GM12878 (cell line): ENCODE results near the gene FAM83G. TPM values are rescaled to one million over a fixed set of nuclear protein-coding genes. Genes with fewer than 3 reads are reported as not detected.

ENCODE experiments used
- ATAC-seq: fragments of 200-7000 bp; cut with Tn5 transposase; 3 replicates; pipeline ENCODE4 v1.9.1; 2020; ENCODE audit warnings: mild to moderate bottlenecking, moderate library complexity
- BruUV-seq: library from RNA; stranded (reverse); fragments of 400-500 nt; replicated peaks from 2 replicates; lab custom pipeline; 2021; lab: Mats Ljungman, UMichigan
- CTCF ChIA-PET: fragments of 300-600 bp; sonication (Branson Sonifier 250); formaldehyde crosslinking; extraction: SDS; loops from one replicate; lab custom pipeline; 2021; ENCODE audit warnings: inconsistent platforms; lab: Yijun Ruan, JAX
- POLR2A ChIA-PET: fragments of 350-600 bp; formaldehyde crosslinking; extraction: SDS; loops from one replicate; lab custom pipeline; 2021; ENCODE audit warnings: inconsistent platforms; lab: Charles Lee
- RAD21 ChIA-PET: fragments of 300-600 bp; sonication (Branson Sonifier 250); formaldehyde crosslinking; loops from one replicate; lab custom pipeline; 2023; ENCODE audit warnings: antibody characterized with exemption; ENCODE audit not compliant: unreplicated experiment; lab: Charles Lee
- SMC1A ChIA-PET: fragments of 300-600 bp; sonication (Branson Sonifier 250); formaldehyde crosslinking; loops from one replicate; lab custom pipeline; 2023; ENCODE audit not compliant: unreplicated experiment, uncharacterized antibody; lab: Charles Lee
- DNase-seq: peaks from one replicate; pipeline ENCODE4 v3.0.0-alpha.2; 2011; ENCODE audit warnings: low read depth, low spot score
- FAIRE-seq: peaks from 3 replicates; lab custom pipeline; 2011; peaks lifted over from hg19 to GRCh38; lab: Jason Lieb, UNC
- H2AFZ ChIP-seq: 2 replicates; pipeline ENCODE4 v1.6.0; 2011; ENCODE audit warnings: low read depth, low read length, control low read depth; ENCODE audit not compliant: control insufficient read depth
- H3K27ac ChIP-seq: 2 replicates; pipeline ENCODE4 v1.5.1; 2011; ENCODE audit warnings: control low read depth; ENCODE audit not compliant: control insufficient read depth, insufficient read depth
- H3K27me3 ChIP-seq, 2 experiments: replicated peaks in 1 of 2; 2 replicates each; pipeline versions ENCODE4 v1.6.0 to v1.6.1; 2011; ENCODE audit warnings: low read length in 1 of 2; ENCODE audit not compliant: control insufficient read depth in 2 of 2, insufficient read depth in 2 of 2
- H3K36me3 ChIP-seq, 2 experiments: 2 replicates each; pipeline ENCODE4 v1.5.1; 2011; ENCODE audit warnings: low read length in 1 of 2; ENCODE audit not compliant: control insufficient read depth in 2 of 2, insufficient read depth in 2 of 2
- H3K4me1 ChIP-seq: 2 replicates; pipeline ENCODE4 v1.6.1; 2011; ENCODE audit warnings: mild to moderate bottlenecking, low read length, moderate library complexity, mixed read lengths; ENCODE audit not compliant: control insufficient read depth, insufficient read depth
- H3K4me2 ChIP-seq: 2 replicates; pipeline ENCODE4 v1.6.0; 2011; ENCODE audit warnings: control low read depth; ENCODE audit not compliant: control insufficient read depth, insufficient read depth
- H3K4me3 ChIP-seq: fragments of 200-600 bp; sonication (generic); 2 replicates; pipeline ENCODE4 v1.5.1; 2016
- H3K79me2 ChIP-seq: 2 replicates; pipeline ENCODE4 v1.6.0; 2011; ENCODE audit warnings: low read length; ENCODE audit not compliant: control insufficient read depth, insufficient read depth
- H3K9ac ChIP-seq: 2 replicates; pipeline ENCODE4 v1.8.0; 2011; ENCODE audit warnings: low read length, control low read depth, mixed read lengths; ENCODE audit not compliant: control insufficient read depth, insufficient read depth
- H3K9me3 ChIP-seq: replicated peaks from 3 replicates; pipeline ENCODE4 v1.5.1; 2011; ENCODE audit warnings: mild to moderate bottlenecking, low read length; ENCODE audit not compliant: control insufficient read depth, insufficient read depth
- H4K20me1 ChIP-seq: 2 replicates; pipeline ENCODE4 v1.6.0; 2011; ENCODE audit not compliant: control insufficient read depth, insufficient read depth
- CREM ChIP-seq: IDR thresholded peaks from 2 replicates; pipeline ENCODE4 v1.6.1; 2014; ENCODE audit warnings: antibody characterized with exemption, low read depth
- ESRRA ChIP-seq: IDR thresholded peaks from 2 replicates; pipeline ENCODE4 v1.6.1; 2012; ENCODE audit warnings: mild to moderate bottlenecking, low read length, improper control_type of control experiment
- JUNB ChIP-seq: IDR thresholded peaks from 2 replicates; pipeline ENCODE4 v1.6.1; 2016; ENCODE audit warnings: antibody characterized with exemption, mild to moderate bottlenecking
- MTA3 ChIP-seq: IDR thresholded peaks from 2 replicates; pipeline ENCODE4 v1.6.1; 2012; ENCODE audit warnings: low read length, inconsistent platforms, borderline replicate concordance
- SPI1 ChIP-seq: IDR thresholded peaks from 2 replicates; pipeline ENCODE4 v1.6.1; 2011; ENCODE audit warnings: low read depth, mild to moderate bottlenecking, low read length, moderate library complexity, borderline replicate concordance; ENCODE audit not compliant: insufficient read depth
- YBX1 ChIP-seq: fragments of 450-650 bp; IDR thresholded peaks from 2 replicates; pipeline ENCODE4 v1.6.1; 2016; ENCODE audit warnings: antibody characterized with exemption
- ZNF217 ChIP-seq: fragments of 450-650 bp; IDR thresholded peaks from 2 replicates; pipeline ENCODE4 v1.6.1; 2017; ENCODE audit warnings: antibody characterized with exemption, mild to moderate bottlenecking
- WGBS: methylation state at CpG from one replicate; pipeline ENCODE4 v1.1.6; 2016; ENCODE audit warnings: low lambda C conversion rate; ENCODE audit not compliant: insufficient replicate concordance, insufficient coverage; ENCODE audit errors: missing lambda C conversion rate; 5-methylcytosine and 5-hydroxymethylcytosine counted together
- in situ Hi-C: fragments of 300-500 bp; cut with MboI; formaldehyde crosslinking; loops from 9 replicates; pipeline ENCODE4 v1.14.3; 2018; ENCODE audit warnings: mixed read lengths
- intact Hi-C: fragments of 100-400 bp; cut with micrococcal nuclease; formaldehyde crosslinking; loops from one replicate; pipeline ENCODE4 v1.14.2; 2022; ENCODE audit not compliant: unreplicated experiment
- polyA plus RNA-seq, 11 experiments: library from polyadenylated mRNA; depleted of rRNA in 4 of 11; unstranded in 6 of 11; stranded (reverse) in 5 of 11; fragments of >200 nt; fragmentation: Nextera tagmentation in 4 of 11; fragmentation: Illumina TruSeq in 1 of 11; extraction: Ambion mirVana in 4 of 11; extraction: Trizol in 1 of 11; gene quantifications; 1 replicate in 1 of 11; 2 replicates in 10 of 11; pipeline versions ENCODE4 v1.2.1 to v1.2.3, GENCODE V29; 2011 to 2016; ENCODE audit warnings: inconsistent platforms in 2 of 11, missing spikeins in 2 of 11, low read depth in 1 of 11
- total RNA-seq, 4 experiments: library from RNA; depleted of rRNA in 3 of 4; stranded (reverse); fragments of >200 nt in 3 of 4; fragmentation: Illumina TruSeq in 1 of 4; extraction: Trizol in 1 of 4; gene quantifications; 2 replicates each; pipeline versions ENCODE4 v1.2.1 to v1.2.3, GENCODE V29; 2013 to 2021
- TF ChIP-seq, protein P1 (sequence below): fragments of 450-650 bp; formaldehyde crosslinking; IDR thresholded peaks from 2 replicates; pipeline ENCODE4 v1.5.0; 2022; ENCODE audit warnings: mild to moderate bottlenecking, missing genetic modification characterization
- TF ChIP-seq, protein P2 (sequence below): fragments of 450-650 bp; IDR thresholded peaks from 2 replicates; pipeline ENCODE4 v1.6.1; 2018; ENCODE audit warnings: mild to moderate bottlenecking, low read depth, moderate library complexity; ENCODE audit not compliant: partially characterized antibody

FAM83G gene
- total and polyA plus RNA-seq, 10 of the 15 experiments (the other 5 are each of a cell fraction or from before 2014, with no cell fraction given) = 0.03 to 16.7 (median 6.5) TPM

DNA sequence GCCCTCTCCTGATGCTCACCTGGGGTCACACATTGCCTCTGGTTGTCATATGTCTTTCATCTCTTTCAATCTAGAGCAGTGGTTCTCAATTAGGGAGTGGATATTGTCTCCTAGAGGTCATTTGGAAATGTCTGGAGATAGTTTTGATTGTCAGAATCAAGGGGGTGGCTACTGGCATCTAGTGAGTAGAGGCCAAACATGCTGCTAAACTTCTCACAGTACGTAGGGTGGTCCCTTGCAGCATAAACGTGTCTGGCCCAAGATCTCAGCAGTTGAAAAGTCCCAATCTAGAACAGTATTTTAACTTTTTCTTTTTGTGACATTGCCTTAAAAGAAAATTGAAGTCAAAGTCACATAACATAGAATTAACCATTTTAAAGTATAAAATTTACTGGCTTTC lies 83.1 kb downstream of the FAM83G start:
- Histone ChIP-seq H3K4me3 (peak overlapping the region; percentile 37), H3K9me3 (no peaks in the 10 kb centered on the region), H3K79me2 (peaks cover 20% of the 10 kb centered on the region), H3K36me3 (peaks cover 8 to 14% of the 10 kb centered on the region in 2 experiments; a peak in 3 of 4 replicates), H3K27ac (peak overlapping the region; percentile 98), H3K4me2 (peak overlapping the region; percentile 55), H4K20me1 (no peaks in the 10 kb centered on the region), H3K9ac (peak overlapping the region; percentile 63), H3K27me3 (no peaks in the 10 kb centered on the region), H3K4me1 (peaks cover 28% of the 10 kb centered on the region), H2AFZ (no peak overlapping the region)
- ChIA-PET CTCF (interaction anchor here (1.0 kb wide), 1 partner anchor 40 kb away, joined by 4 read pairs; no protein-coding TSS in a partner anchor), RAD21 (interaction anchor here (0.8 to 3.9 kb wide), 4 partner anchors 22 to 64 kb away, joined by 3 to 28 read pairs (median 8); partner anchors contain the start of gene PRPSAP2), SMC1A (interaction anchor here (1.0 to 1.3 kb wide), 2 partner anchors 18 to 63 kb away, joined by 3 to 5 read pairs; no protein-coding TSS in a partner anchor), POLR2A (interaction anchor here (1.3 kb wide), 1 partner anchor 62 kb away, joined by 7 read pairs; no protein-coding TSS in a partner anchor)
- intact Hi-C loops (loop anchor here (1.0 kb wide), 1 partner anchor 21 kb away; no protein-coding TSS in a partner anchor), in situ Hi-C loops (loop anchor here (5.0 to 25.0 kb wide), 2 partner anchors 64 to 1934 kb away; partner anchors contain the start of gene PRPSAP2)
- WGBS = 14% methylated on average over 2 of the region's 2 CpGs
- DNase-seq (no peak), FAIRE-seq (no peak), ATAC-seq (peak; percentile 50)
- BruUV-seq = TSS peak; percentile 98
- TF ChIP-seq CREM (no peak), YBX1 (no peak), ZNF217 (no peak), SPI1 (no peak), JUNB (no peak), ESRRA (0 out of 2 replicates have a peak, but pooled peaks have one; percentile 8), MTA3 (no peak)
- TF ChIP-seq, protein P1, sequence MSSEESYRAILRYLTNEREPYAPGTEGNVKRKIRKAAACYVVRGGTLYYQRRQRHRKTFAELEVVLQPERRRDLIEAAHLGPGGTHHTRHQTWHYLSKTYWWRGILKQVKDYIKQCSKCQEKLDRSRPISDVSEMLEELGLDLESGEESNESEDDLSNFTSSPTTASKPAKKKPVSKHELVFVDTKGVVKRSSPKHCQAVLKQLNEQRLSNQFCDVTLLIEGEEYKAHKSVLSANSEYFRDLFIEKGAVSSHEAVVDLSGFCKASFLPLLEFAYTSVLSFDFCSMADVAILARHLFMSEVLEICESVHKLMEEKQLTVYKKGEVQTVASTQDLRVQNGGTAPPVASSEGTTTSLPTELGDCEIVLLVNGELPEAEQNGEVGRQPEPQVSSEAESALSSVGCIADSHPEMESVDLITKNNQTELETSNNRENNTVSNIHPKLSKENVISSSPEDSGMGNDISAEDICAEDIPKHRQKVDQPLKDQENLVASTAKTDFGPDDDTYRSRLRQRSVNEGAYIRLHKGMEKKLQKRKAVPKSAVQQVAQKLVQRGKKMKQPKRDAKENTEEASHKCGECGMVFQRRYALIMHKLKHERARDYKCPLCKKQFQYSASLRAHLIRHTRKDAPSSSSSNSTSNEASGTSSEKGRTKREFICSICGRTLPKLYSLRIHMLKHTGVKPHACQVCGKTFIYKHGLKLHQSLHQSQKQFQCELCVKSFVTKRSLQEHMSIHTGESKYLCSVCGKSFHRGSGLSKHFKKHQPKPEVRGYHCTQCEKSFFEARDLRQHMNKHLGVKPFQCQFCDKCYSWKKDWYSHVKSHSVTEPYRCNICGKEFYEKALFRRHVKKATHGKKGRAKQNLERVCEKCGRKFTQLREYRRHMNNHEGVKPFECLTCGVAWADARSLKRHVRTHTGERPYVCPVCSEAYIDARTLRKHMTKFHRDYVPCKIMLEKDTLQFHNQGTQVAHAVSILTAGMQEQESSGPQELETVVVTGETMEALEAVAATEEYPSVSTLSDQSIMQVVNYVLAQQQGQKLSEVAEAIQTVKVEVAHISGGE (CRISPR knock-in tag) = no peak
- TF ChIP-seq, protein P2, sequence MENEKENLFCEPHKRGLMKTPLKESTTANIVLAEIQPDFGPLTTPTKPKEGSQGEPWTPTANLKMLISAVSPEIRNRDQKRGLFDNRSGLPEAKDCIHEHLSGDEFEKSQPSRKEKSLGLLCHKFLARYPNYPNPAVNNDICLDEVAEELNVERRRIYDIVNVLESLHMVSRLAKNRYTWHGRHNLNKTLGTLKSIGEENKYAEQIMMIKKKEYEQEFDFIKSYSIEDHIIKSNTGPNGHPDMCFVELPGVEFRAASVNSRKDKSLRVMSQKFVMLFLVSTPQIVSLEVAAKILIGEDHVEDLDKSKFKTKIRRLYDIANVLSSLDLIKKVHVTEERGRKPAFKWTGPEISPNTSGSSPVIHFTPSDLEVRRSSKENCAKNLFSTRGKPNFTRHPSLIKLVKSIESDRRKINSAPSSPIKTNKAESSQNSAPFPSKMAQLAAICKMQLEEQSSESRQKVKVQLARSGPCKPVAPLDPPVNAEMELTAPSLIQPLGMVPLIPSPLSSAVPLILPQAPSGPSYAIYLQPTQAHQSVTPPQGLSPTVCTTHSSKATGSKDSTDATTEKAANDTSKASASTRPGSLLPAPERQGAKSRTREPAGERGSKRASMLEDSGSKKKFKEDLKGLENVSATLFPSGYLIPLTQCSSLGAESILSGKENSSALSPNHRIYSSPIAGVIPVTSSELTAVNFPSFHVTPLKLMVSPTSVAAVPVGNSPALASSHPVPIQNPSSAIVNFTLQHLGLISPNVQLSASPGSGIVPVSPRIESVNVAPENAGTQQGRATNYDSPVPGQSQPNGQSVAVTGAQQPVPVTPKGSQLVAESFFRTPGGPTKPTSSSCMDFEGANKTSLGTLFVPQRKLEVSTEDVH = no peak
